Measurements from ENCODE around the gene ASH1L.

ASH1L gene

DNA sequence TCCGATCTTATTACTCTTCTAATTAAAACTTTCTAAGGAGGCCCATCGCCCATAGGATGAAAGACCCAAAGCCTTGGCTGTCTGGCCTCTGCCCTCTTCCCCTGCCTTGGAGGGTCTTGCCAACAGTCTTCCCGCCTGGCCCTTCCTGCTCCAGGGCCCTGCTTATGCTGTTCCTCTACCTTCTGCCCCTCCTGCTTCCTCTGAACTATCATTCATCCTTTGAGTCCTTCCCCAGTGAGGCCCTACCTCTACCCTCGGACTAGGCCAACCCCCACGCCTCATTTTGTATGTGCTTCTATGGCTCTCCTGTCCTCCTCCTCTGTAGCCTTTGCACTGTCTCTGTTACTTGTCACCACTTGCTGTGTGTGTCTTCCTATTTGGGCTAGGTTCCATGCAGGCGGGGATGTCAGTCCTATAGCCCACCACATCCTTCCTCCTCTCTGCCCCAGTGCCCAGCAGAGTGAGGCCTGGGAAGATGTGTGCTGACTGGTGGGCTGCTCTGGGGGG, 236.5 kb downstream of the ASH1L start:
- no peak for DNase-seq

DNA sequence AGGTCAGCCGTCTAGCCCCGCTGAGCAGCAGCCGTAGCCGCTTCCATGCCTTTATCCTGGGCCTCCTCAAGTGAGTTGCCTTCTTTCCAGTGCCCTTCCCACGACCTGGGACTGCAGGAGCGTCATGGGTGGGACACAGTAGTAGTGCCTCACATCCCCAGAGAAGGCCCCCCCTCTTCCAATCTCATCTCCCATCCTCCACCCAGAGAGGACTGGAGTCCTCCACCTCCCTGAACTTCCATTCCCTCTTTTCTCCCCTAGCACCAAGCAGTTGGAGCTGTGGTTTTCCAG, 237.1 kb downstream of the ASH1L start:
- DNase-seq: no peak

DNA sequence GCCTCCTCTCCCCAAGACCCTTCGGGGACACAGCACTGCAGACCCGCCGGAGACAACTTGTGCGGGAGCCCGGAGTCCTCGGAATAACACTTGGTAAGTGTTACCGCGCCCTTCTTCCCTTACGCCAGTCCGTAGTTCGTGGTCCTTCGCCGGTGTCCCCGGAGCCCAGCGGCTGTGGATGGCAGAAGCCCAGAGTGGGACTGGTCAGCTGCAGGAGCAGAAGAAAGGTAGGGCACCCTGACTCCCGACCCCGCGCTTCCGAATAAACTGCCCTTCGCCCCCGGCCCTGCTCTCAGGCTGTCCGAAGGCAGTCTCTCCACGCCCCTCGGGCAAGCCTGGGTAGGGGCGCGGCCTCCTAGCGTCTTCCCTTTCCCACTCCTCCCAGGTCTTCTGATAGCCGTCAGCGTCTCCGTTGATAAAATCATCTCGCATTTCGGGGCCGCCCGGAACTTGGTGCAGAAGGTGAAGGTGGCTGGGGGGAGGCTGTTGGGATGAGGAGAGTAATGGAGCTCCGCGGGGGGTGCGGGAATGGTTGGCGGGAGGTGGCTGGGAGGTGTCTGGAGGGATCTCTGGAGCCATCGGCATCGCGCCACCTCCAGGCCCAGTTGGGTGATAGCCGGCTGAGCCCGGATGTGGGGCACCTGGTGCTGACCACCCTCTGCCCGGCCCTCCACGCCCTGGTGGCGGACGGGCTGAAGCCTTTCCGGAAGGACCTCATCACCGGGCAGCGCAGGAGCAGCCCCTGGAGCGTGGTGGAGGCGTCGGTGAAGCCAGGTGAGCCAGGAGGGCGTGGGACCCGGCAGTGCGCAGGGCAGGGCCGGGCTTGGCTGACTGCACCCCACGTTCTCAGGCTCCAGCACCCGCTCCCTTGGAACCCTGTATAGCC, 237.6 kb downstream of the ASH1L start:
- DNase-seq: no peak

- peak; percentile 90 to 96 for DNase-seq
These were observed 238.4 kb downstream of the ASH1L start for GRCh38 chr1:155324037-155324716.

DNA sequence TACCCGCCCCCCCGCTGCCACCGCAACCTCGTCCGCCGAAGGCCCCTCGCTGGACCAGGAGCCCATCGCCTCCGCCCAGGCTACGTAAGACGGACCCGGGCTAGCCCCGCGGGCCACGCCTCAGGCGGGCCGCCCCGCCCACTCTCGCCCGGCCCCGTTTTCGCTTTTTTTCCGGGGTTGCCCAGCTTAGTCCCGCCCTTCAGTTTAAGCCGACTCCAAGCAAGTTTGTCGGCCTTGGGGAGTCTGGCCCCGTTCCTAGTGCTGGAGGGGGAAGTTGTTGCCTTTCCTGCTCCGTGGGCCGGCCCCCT, 238.9 kb downstream of the ASH1L start:
- peak; percentile 61 to 72 for DNase-seq

DNA sequence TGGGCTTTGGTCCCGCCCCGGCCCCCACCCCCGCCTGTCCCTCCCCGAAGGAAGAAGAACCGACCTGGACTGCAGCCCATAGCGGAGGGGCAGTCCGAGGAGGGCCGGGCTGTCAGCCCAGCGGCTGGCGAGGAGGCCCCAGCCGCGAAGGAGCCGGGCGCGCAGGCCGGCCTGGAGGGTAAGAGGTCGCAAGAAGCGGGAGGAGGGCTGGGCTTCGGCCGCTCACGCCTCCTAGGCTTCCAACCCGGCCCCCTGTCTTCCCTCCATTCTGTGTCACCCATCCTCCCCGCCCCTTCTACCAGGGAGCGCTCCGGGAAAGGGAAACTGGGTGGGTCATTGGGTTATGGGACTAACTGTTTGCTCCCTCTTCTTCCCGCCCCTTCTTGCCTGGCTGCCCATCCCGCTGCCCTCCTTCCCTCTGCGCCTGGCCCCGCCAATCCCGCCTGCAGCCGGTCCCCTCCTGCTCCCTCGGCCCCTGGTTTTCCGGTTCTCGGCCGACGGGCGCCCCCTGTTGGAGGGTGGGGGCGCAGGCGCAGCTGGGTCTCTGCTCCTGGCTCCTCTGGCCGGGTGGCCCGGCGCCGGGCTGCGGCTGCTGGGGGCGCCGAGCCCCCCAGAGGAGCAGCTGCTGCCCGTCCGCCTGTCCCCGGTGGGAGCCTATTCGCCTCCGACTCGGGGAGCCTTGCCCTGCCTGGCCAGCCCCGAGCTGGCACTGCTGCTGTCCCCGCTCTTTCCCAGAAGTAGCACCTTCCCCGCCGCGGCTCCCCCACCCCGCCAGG, 239.5 kb downstream of the ASH1L start:
- peak; percentile 74 to 77 for DNase-seq

GRCh38 chr1:155322571-155322952, 240.0 kb downstream of the ASH1L start:
- DNase-seq: no peak

- DNase-seq: no peak
These were observed 240.7 kb downstream of the ASH1L start for GRCh38 chr1:155321639-155322503.

- DNase-seq: no peak
These were observed 241.7 kb downstream of the ASH1L start, which contains the start of gene RUSC1 for GRCh38 chr1:155320661-155321617. RUSC1 (plus strand) TSS chr1:155320894; CDS start chr1:155321774, 880 bp downstream.

GRCh38 chr1:155320252-155320651, 242.4 kb downstream of the ASH1L start:
- no peak for DNase-seq

- DNase-seq: no peak
These were observed 243.1 kb downstream of the ASH1L start for GRCh38 chr1:155319536-155319935.

GRCh38 chr1:155318082-155318481, 244.5 kb downstream of the ASH1L start:
- DNase-seq: no peak

- DNase-seq: no peak
These were observed 245.7 kb downstream of the ASH1L start for GRCh38 chr1:155316922-155317321.

DNA sequence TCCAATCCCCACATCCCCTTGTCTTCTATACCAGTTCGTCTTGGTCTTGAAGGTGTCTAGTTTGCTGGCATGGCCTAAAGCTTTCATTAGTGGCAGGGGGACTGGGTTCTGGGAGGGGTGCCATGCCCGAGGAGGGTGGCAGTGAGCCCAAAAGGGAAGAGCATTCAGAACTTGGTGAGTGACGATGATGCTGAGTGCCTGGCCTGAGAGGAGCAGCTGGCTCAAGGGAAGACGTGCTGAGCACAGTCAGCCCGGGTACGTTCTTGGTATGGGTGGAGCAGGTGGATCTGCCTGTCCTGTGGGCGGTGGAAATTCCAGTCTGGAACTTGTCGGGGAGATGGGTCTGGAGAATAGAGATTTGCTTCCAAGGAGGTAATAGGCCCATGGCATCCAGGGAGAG, 249.3 kb downstream of the ASH1L start:
- no peak for DNase-seq

- no peak for DNase-seq
These were observed 253.1 kb downstream of the ASH1L start for GRCh38 chr1:155309423-155310021.

- DNase-seq: peak; percentile 97 to 99
These were observed 253.8 kb downstream of the ASH1L start, which contains the start of gene FDPS for GRCh38 chr1:155308493-155309422. FDPS (plus strand) TSS chr1:155308866; CDS start chr1:155309790, 924 bp downstream.

- DNase-seq: peak in 1 of 2 experiments; percentile 24
These were observed 255.3 kb downstream of the ASH1L start for GRCh38 chr1:155307247-155307740.

- no peak for DNase-seq
These were observed 256.7 kb downstream of the ASH1L start for GRCh38 chr1:155305881-155306391.

- no peak for DNase-seq
These were observed 258.0 kb downstream of the ASH1L start for GRCh38 chr1:155304558-155305063.
